HG03571 (cell line): ENCODE data around the gene FSTL5.
"Not testable (repeated sequence)": the region's sequence is repeated elsewhere in the genome, so short reads cannot be mapped to it uniquely, and the experiment has no call there.

Experiments used
- ATAC-seq: cut with Tn5 transposase; IDR thresholded peaks from one replicate; pipeline ENCODE4 v1.9.1; 2021; ENCODE audit not compliant: unreplicated experiment

FSTL5 gene

GRCh38 chr4:162103908-162104307, 59.9 kb downstream of the FSTL5 start:
- not testable (repeated sequence) for ATAC-seq

GRCh38 chr4:162102713-162103112, 61.1 kb downstream of the FSTL5 start:
- no peak for ATAC-seq

- no peak for ATAC-seq
Measured at GRCh38 chr4:162101337-162101736, 62.5 kb downstream of the FSTL5 start.

GRCh38 chr4:162075726-162076125, 88.1 kb downstream of the FSTL5 start:
- no peak for ATAC-seq

GRCh38 chr4:162061214-162061613, 102.6 kb downstream of the FSTL5 start:
- no peak for ATAC-seq

DNA sequence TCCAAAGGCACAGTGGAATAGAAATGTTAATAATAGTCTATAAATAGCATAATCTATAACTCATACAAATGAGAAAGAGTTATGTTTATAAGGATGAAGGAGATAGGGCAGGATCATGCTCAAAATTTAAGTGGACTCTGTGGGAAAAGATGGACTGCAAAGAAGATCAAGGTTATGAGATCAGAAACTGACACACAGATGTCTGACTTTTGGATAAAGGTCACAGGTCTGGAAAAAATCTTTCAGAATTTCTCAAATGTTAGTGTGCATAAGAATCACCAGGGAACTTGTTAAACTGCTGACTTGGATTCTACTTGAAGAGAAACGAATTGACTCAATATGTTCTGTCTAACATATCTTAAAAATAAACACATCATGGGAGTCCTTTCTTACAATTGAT, 104.1 kb downstream of the FSTL5 start:
- no peak for ATAC-seq

- no peak for ATAC-seq
Measured at GRCh38 chr4:162056990-162057389, 106.8 kb downstream of the FSTL5 start.

DNA sequence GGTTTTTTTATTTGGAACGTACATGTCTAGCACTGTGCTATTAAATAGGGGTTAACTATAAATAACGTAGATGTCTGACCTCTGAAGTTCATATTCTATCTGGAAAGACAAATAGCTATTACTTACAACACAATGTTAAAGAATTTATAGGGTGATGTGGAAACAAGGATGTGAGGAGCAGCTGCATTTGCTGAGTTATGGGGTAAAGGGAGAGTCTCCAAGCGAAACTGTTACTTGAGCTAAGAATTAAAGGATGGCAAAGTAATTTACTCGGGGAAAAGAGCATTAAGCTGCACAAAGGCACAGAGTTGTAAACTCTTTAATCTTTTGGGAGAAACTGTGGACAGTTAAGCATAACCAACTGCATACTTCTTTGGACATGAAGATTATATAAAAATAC, 117.7 kb downstream of the FSTL5 start:
- no peak for ATAC-seq

DNA sequence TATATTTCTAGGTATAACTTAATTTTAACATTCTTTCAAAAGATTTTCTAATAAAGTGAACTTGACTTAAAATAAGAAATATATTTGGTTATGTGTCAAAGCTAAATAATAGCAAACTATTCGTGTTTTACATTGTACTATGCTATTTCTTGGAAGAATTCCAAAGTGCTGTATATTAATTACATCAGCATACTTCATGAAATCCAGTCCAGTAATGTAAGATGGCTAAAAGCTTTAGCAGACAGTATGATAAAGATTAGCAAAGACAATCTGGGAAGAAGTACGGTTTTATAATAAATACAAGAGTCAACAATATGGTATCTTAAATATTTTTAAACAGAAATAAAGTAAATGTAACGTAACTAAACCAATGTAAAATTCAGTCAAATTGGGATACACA, 125.7 kb downstream of the FSTL5 start:
- ATAC-seq: no peak

DNA sequence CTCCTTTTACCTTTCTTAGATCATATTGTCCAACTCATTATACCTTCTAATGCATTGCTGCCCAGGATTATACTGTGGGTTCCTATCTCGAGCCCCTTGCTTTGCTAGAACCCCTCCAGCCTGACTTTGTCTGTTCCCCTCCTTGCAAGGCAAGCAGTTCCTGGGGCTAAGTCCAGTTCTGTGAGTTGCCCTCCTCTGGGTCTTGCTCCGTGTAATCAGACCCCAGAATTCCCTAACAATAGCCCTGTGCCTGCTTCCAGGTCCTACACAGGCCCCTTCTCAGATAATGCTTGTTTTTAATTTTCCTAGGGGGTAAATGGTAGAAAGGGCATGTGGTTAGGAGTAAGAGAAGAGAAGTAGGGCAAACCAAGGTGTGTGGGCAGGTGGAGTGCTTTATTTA, 145.9 kb downstream of the FSTL5 start:
- ATAC-seq: no peak

DNA sequence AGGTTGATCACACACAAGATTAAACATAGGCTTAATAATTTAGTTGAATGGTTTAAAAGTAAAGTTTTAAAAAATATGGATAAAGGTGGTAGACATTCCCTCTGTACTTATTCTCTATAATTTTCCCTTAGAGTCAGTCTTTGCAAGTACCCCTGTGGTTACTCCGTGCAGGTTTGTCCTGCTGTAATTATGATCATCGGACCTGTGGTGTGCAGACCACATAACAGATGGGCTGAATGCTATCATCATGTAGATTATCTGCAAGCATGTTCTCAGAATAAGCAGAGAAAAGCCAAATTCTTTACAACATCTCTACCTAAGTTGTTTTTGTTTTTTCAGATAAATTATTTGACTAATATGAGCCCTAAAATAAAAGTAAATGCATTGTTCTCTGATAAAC, 146.8 kb downstream of the FSTL5 start:
- no peak for ATAC-seq

- ATAC-seq: no peak
Measured at GRCh38 chr4:162016219-162016618, 147.6 kb downstream of the FSTL5 start.

DNA sequence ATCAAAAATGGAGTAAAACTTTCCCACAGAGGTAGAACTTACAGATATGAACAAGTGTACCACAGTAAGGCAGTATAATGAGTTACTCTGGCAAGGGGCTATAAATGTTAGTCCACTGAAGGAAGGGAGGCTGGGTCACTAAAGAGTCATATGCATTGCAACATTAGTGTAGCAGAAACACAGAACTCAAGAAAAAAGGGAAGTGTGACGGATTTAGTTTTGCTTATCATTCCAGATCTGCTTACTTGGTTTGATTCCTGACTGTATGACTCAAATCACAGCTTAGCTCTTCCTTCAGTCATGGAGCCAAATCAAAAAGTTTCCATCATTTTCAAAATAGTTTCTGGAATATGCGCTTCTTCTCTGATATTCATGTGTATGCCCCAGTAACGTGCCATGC, 148.7 kb downstream of the FSTL5 start:
- ATAC-seq: no peak

DNA sequence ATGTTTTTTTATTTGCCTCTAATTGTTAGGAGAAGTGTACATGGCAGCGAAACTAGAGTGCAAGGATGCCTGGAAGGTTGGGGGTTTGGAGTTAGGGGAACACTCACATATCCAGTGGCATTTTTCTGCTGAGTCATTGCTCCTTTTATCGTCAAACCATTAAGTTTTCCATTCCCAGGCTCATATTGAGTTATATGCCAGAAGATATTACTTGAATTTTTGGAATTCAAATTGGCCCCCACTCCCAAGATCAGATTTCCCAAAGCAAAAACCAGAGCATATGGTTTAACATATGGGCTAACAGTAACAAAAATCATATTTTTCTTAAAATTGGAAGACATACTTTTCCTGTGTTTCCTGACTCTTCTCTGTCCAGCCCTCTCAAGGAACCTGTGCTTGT, 152.7 kb downstream of the FSTL5 start:
- no peak for ATAC-seq

GRCh38 chr4:162010362-162010761, 153.4 kb downstream of the FSTL5 start:
- ATAC-seq: no peak

GRCh38 chr4:161992317-161992716, 171.5 kb downstream of the FSTL5 start:
- no peak for ATAC-seq

DNA sequence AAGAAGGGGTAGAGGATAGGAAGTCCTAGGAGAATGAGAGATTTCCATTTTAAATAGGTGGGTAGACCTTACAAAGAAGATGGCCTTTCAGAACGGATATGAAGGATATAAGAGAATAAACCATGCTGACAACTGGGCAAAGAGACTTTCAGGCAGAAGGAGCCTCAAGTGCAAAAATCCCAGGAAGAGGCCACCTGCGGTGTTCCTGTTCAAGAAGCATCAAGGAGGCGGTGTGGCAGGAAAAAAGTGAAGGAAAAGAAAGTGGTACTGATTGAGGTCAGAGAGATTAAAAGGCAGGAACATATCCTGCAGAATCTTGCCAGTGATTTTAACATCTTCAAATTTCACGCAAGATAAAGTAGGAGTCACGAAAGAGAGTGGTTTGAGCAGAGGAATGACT, 172.0 kb downstream of the FSTL5 start:
- no peak for ATAC-seq

DNA sequence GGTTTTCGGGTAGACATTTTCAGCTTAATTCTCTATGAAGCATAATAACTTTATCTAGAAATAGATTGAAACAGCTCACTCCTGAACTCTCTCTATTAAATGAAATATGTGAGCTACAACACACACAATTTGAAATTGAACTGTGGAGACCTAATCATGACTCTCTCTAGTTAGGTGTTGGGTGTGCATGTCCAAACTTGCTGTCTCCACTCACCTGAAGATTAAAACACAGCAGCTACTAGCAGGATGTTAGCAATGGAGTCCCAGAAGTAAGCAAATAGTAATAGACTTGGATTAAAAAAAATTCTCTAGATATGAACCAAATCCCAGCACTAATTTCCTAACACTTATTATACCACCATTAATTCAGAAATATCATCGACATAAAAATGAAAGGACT, 173.1 kb downstream of the FSTL5 start:
- ATAC-seq: no peak

DNA sequence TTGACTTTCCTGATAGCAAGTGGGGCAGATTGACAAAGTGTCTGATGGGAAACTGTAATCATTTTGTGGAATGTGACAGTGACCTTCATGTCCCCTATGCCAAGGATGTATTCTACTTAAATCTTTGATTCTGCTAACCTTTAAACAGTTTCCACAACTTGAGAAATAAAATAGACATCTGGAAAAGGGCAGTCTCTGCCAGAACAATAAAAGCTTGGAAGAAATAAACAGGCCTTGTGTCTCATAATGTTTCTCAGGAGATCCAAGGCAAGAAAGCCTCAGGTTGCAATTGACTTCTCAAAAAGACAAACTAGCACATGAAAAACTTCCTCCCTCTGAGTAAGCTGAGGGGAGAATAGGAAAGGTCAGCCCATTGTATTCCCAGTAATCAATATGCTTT, 174.9 kb downstream of the FSTL5 start:
- no peak for ATAC-seq

DNA sequence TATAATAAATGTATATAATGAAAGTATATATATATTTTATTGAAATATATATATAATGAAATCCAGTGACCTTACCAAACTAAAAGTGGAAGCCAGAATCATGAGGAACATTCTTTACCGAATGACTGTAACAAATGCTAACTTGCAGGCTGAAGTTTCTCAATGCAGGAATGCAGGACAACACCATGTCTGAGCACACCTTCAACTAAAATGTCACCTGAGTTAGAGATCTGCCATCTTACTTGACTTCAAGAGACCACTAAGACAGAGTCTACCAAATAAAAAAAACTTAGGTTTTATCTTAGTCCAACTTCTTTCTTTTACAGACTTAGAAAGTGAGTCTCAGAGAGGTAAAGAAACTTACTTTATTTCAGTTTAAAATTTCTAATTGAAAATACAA, 176.2 kb downstream of the FSTL5 start:
- no peak for ATAC-seq

GRCh38 chr4:161952382-161952781, 211.4 kb downstream of the FSTL5 start:
- no peak for ATAC-seq

DNA sequence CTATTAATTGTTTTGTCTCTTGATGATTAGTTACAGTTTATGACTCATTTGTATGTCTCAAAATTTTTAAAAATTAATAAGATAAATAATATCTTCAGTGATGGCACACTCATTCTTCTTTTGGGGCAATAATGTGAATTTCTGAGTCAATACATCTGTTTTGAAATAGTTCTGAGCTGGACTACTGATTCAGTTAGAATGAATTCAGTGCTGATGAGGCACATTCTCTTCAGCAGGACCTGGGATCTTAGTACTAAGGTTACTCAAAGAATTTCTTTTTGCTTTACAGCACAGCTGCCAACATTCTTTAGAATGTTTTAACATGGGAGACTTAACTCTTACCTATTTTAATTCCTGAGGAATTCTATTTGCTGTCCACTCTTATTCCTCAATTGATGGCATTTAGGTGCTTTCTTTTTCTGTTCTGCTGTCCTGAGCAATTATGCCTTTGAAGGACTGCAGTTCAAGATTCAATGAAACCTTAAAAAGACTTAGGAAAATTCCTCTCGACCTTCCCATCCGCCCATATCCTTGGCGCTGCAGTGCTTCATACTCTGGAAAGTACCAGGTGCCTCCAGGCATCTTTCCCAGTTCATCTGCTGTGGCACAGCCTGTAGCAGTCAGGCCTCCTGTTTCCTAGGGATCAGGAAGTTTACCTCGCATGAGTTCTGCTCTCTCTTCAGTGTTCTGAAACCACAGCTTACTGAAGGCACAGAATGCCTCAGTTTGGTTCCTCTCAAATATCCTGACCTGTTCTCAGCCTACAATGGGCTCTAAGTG, 213.7 kb downstream of the FSTL5 start:
- ATAC-seq: no peak

DNA sequence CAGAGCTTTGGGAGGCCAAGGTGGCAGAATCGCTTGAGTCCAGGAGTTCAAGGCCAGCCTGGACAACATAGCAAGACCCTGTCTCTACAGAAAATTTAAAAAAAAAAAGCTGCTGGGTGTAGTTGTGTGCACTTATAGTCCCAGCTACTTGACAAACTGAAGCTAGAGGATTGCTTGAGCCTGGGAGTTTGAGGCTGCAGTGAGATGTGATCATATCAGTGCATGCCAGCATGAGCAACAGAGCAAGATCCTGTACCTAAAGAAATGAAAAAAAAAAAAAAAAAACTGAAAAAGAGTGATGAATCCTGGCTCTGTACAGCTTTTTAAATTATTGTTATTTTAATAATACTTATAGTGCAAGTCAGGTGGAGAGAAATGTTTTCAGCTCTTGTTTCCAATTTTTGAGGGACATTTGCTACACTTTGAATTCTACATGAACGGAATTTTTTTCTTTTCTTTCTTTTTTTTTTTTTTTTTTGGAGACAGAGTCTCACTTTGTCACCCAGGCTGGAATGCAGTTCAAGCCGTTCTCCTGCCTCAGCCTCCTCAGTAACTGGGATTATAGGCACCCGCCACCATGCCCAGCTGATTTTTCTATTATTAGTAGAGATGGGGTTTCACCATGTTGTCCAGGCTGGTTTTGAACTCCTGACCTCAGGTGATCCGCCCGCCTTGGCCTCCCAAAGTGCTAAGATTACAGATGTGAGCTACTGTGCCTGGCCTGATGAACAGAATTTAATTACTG, 215.6 kb downstream of the FSTL5 start:
- ATAC-seq: no peak
